ENCODE measurements around the gene GOLGA1.

DNA sequence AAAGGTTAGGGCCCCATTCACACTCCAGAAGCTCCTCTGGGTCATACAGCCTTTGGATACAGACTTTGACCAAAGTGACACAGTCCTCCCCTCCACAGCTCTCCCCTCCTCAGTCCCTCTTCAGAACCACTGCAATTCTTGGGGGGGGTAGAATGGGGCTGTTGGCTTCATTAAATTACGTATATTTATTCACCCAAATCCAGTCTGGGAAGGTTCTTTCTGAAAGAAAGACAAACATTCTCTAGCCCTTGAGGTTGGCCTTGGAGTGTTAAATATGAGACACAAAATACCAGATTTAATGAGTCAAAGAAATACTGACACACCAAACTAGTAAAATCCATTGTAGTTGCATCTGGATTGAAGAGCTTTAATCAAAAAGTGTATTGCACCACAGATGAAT, 62.9 kb downstream of the GOLGA1 start:
- TF ChIP-seq, protein P1, sequence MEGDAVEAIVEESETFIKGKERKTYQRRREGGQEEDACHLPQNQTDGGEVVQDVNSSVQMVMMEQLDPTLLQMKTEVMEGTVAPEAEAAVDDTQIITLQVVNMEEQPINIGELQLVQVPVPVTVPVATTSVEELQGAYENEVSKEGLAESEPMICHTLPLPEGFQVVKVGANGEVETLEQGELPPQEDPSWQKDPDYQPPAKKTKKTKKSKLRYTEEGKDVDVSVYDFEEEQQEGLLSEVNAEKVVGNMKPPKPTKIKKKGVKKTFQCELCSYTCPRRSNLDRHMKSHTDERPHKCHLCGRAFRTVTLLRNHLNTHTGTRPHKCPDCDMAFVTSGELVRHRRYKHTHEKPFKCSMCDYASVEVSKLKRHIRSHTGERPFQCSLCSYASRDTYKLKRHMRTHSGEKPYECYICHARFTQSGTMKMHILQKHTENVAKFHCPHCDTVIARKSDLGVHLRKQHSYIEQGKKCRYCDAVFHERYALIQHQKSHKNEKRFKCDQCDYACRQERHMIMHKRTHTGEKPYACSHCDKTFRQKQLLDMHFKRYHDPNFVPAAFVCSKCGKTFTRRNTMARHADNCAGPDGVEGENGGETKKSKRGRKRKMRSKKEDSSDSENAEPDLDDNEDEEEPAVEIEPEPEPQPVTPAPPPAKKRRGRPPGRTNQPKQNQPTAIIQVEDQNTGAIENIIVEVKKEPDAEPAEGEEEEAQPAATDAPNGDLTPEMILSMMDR (IDR thresholded peaks at IDR 0.05), result no peak
- TF ChIP-seq SMC3 (IDR thresholded peaks at IDR 0.05; ENCODE audit: low read depth, low read length) (no peak), YY1 (IDR thresholded peaks at IDR 0.05; ENCODE audit: low read depth) (no peak), POLR2AphosphoS5 (IDR thresholded peaks at IDR 0.05; ENCODE audit: low read depth, low read length) (no peak), EP300 (IDR thresholded peaks at IDR 0.05; ENCODE audit: borderline replicate concordance in 1 of 2, low read depth in 1 of 2, low read length in 1 of 2) (no peak), EZH2phosphoT487 (IDR thresholded peaks at IDR 0.05; ENCODE audit: borderline replicate concordance, low read depth) (no peak), NRF1 (IDR thresholded peaks at IDR 0.05; ENCODE audit: low read depth, low read length) (no peak), JUND (IDR thresholded peaks at IDR 0.05) (no peak)
- TF ChIP-seq, protein P2, sequence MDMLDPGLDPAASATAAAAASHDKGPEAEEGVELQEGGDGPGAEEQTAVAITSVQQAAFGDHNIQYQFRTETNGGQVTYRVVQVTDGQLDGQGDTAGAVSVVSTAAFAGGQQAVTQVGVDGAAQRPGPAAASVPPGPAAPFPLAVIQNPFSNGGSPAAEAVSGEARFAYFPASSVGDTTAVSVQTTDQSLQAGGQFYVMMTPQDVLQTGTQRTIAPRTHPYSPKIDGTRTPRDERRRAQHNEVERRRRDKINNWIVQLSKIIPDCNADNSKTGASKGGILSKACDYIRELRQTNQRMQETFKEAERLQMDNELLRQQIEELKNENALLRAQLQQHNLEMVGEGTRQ (IDR thresholded peaks at IDR 0.05; ENCODE audit: borderline replicate concordance, low read depth, low read length), result no peak
- TF ChIP-seq, protein P3, sequence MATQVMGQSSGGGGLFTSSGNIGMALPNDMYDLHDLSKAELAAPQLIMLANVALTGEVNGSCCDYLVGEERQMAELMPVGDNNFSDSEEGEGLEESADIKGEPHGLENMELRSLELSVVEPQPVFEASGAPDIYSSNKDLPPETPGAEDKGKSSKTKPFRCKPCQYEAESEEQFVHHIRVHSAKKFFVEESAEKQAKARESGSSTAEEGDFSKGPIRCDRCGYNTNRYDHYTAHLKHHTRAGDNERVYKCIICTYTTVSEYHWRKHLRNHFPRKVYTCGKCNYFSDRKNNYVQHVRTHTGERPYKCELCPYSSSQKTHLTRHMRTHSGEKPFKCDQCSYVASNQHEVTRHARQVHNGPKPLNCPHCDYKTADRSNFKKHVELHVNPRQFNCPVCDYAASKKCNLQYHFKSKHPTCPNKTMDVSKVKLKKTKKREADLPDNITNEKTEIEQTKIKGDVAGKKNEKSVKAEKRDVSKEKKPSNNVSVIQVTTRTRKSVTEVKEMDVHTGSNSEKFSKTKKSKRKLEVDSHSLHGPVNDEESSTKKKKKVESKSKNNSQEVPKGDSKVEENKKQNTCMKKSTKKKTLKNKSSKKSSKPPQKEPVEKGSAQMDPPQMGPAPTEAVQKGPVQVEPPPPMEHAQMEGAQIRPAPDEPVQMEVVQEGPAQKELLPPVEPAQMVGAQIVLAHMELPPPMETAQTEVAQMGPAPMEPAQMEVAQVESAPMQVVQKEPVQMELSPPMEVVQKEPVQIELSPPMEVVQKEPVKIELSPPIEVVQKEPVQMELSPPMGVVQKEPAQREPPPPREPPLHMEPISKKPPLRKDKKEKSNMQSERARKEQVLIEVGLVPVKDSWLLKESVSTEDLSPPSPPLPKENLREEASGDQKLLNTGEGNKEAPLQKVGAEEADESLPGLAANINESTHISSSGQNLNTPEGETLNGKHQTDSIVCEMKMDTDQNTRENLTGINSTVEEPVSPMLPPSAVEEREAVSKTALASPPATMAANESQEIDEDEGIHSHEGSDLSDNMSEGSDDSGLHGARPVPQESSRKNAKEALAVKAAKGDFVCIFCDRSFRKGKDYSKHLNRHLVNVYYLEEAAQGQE (IDR thresholded peaks at IDR 0.05; ENCODE audit: low read depth, low read length), result no peak
